NCI-H748 treated with DMSO at 0.1 percent for 48 hours (cell line): ENCODE data around the gene ADSS1.

Experiments used
- DNase-seq: peaks from one replicate; lab custom pipeline; 2025; lab: John Stamatoyannopoulos, UW

The ADSS1 gene

DNA sequence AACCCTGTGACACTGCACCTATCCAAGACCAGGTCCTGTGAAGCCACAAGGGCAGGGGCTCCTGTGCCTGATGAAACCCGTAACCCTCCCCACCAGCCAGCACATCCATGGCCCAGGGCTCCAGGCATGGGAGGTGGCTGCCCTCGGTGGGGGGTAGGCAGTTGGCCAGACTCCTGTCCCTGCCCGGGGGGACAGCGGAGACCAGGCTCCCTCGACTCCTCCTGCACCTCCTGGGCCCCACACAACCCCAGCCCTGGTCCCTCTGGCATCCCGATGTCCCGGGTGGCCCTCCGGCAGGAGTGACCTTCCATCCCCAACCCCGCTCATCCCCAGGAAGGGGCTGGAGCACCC lies 60.2 kb downstream of the ADSS1 start:
- DNase-seq: no peak

DNA sequence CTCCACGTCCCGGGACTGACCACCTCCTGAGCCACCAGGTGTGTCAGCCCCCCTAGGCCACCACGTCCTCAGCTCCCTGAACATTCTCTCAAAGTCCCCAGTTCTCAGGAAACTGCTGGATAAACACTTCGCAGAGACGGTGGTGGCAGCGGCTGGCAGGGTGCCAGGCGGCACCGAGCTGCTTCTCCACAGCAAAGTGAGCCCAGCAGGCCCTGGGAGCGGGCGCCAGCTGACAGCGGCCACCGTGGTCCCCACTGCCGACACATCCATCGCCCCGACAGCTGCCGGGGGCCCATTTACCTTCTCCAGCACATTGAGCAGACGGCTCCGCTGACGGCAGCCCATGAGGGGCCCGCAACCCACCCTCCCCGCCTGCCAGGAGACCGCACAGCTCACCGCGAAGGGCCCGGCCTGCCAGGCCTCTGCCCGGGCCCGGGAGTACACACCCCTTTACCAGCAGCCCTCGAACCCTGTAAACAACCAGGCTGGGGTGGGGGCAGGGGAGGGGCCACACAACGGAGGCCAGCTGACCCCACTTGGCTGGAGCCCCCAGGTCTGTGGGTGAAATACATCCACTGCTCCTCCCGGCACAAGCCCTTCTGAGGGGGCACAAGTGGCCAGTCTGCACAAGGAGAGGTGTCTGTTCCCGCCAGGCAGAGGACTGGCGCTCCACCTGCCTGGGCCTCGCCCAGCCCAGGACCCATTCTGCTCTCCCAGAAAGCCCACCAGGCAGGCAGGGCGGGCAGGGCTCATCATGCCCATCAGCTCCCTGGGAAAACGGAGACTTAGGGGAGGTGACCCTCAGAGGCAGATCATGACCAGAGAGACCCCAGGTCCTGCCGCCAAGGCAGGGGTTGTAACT lies 61.0 kb downstream of the ADSS1 start:
- no peak for DNase-seq

GRCh38 chr14:104785708-104786080 lies 61.7 kb downstream of the ADSS1 start:
- no peak for DNase-seq

- no peak for DNase-seq
These were observed 62.1 kb downstream of the ADSS1 start for GRCh38 chr14:104786091-104786586.

GRCh38 chr14:104786726-104787675 lies 63.0 kb downstream of the ADSS1 start:
- DNase-seq: no peak

GRCh38 chr14:104787736-104788135 lies 63.7 kb downstream of the ADSS1 start:
- no peak for DNase-seq

GRCh38 chr14:104788161-104788818 lies 64.3 kb downstream of the ADSS1 start:
- DNase-seq: no peak

- no peak for DNase-seq
These were observed 65.0 kb downstream of the ADSS1 start for GRCh38 chr14:104788873-104789663.

DNA sequence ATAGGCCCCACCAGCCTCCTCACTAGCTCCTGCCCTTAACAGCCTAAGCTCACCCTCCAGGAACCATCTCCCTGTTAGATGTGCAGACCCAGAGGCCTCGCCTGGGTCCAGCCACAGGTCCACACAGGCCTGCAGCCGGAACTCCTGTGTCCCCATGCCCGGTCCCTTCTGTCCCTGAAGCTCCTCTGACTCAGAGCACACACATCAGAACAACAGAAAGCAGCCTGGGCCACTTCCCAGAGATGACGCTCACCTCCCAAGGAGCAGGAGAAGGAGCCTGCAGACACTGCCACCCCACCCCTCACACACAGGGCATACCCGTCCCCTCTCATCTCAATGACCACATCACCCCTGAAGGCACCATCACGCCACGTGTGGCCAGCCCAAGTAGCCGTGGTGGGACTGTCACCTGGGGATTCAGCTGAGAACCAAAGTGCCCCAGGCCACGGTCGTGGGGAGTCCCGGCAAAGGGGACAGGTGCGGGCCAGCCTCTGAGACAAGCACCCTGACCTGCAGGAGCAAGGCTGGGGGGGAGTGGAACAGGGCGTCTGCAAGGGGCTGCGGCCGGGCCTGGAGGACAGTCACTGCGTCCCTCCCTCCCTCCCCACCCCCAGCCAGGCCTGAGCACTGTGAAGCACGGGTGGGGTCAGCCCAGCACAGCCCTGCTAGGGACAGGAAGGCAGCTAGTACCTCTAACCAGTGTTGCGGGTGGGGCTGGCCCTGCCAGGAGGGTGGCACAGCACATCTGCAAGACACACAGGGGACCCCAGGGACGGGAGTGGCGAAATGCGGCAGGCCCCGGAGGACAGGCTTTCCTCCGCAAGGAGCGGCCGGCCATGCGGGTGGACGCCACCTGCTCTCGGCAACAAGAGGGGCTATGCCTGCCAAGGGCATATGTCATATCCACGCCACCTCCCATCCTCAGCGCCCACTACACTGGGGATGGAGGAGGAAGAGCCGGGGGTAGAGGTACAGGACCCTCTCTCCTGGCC lies 66.0 kb downstream of the ADSS1 start:
- no peak for DNase-seq

- no peak for DNase-seq
These were observed 67.4 kb downstream of the ADSS1 start for GRCh38 chr14:104791425-104791824.

- DNase-seq: no peak
These were observed 68.3 kb downstream of the ADSS1 start for GRCh38 chr14:104792101-104792884.

DNA sequence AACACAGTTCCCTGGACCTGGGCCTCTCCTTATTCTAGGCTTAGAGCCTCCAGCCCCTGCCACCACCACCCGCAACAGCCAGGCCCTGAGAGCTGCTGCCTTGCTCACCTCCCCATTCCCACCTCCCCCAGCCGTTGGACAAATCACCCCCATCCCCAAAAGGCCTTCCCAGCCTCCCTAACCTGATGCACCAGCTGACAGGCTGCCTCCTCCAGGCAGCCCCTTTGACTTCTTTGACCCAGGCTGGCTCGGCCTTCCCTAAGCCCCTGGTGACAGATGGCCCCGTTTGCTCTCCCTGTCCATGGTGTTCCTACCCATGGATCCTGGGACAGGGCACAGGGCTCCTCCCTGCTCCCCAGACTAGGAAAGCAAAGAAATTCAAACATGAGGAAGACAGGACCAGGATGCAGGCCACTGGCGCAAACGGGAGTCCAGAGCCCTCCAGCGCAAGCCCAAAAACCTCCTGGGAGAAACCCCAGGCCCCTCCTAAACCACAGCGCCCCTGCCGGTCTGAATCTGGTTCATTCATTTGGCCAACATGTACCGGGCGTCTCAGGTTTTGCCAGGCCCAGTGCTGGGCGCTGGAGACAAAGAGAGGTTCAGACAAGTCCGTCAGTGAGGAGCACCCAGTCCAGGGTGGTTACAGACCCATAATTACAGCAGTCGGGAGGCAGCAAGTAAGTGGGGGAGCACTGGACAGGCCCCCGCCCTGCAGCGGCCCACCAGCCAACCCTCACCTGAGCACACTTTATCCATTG lies 69.1 kb downstream of the ADSS1 start:
- no peak for DNase-seq

- no peak for DNase-seq
These were observed 69.6 kb downstream of the ADSS1 start for GRCh38 chr14:104793703-104793959.

GRCh38 chr14:104794099-104794498 lies 70.1 kb downstream of the ADSS1 start:
- DNase-seq: no peak

- no peak for DNase-seq
These were observed 70.6 kb downstream of the ADSS1 start for GRCh38 chr14:104794631-104794992.

- DNase-seq: no peak
These were observed 71.2 kb downstream of the ADSS1 start, which contains the start of gene AKT1 for GRCh38 chr14:104794993-104795780. TSS of gene AKT1 (minus strand) at chr14:104795748. CDS start at chr14:104792643, 3,105 bp downstream.

GRCh38 chr14:104795781-104796686 lies 72.0 kb downstream of the ADSS1 start:
- no peak for DNase-seq
